ENCODE results near the gene CD180.

DNA sequence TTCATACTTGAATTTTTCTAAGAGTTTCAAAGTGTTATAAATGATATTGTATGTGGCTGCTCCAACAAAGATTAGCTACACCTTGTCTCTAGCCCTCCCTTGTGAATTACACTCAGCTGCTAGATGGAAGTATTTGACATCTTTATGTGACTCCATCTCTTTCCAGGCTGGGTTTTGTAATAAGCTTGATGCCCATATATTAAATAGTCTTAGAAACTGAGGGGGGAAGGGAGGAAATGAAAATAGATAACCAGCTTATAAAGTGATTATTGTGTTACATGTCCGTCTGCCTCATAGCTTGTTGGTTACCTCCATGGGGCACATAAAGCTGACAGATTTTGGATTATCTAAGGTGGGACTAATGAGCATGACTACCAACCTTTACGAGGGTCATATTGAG lies 63.4 kb downstream of the CD180 start:
- TF ChIP-seq, protein P1, sequence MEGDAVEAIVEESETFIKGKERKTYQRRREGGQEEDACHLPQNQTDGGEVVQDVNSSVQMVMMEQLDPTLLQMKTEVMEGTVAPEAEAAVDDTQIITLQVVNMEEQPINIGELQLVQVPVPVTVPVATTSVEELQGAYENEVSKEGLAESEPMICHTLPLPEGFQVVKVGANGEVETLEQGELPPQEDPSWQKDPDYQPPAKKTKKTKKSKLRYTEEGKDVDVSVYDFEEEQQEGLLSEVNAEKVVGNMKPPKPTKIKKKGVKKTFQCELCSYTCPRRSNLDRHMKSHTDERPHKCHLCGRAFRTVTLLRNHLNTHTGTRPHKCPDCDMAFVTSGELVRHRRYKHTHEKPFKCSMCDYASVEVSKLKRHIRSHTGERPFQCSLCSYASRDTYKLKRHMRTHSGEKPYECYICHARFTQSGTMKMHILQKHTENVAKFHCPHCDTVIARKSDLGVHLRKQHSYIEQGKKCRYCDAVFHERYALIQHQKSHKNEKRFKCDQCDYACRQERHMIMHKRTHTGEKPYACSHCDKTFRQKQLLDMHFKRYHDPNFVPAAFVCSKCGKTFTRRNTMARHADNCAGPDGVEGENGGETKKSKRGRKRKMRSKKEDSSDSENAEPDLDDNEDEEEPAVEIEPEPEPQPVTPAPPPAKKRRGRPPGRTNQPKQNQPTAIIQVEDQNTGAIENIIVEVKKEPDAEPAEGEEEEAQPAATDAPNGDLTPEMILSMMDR (IDR thresholded peaks at IDR 0.05): no peak
- TF ChIP-seq POLR2A (IDR thresholded peaks at IDR 0.05): no peak
